ENCODE measurements around the gene ABCF3. TPM values are rescaled to one million over a fixed set of nuclear protein-coding genes. Genes with fewer than 3 reads are reported as not detected.
A peak's percentile ranks its signal among the peaks of the same experiment; 100 is the strongest.

The ABCF3 gene
- total RNA-seq, 6 experiments from 2014 or later = 53.3 to 70.9 (median 63.4) TPM

GRCh38 chr3:184234224-184234623, 48.2 kb downstream of the ABCF3 start:
- peaks cover 5% of the 10 kb centered on the region; the same call in 1 of the 2 replicates for H3K36me3 Mint-ChIP-seq (ENCODE audit: low read depth)
- no peak overlapping the region for H3K27ac Mint-ChIP-seq
- H3K27me3 Mint-ChIP-seq (ENCODE audit: insufficient read depth) = peaks cover 29% of the 10 kb centered on the region
- no peaks in the 10 kb centered on the region for H3K9me3 Mint-ChIP-seq
- no peak overlapping the region for H3K4me3 Mint-ChIP-seq
- DNase-seq = peak; percentile 91
- peaks cover 15% of the 10 kb centered on the region for H3K4me1 Mint-ChIP-seq (ENCODE audit: low read depth)
- peak; percentile 51; the same call in 1 of the 2 replicates for TF ChIP-seq CTCF (IDR thresholded peaks at IDR 0.05)

- H3K27me3 Mint-ChIP-seq (ENCODE audit: insufficient read depth) = peaks cover 29% of the 10 kb centered on the region
Measured at GRCh38 chr3:184234671-184235380, 48.8 kb downstream of the ABCF3 start.

GRCh38 chr3:184235381-184236032, 49.5 kb downstream of the ABCF3 start:
- Mint-ChIP-seq H3K9me3 (no peaks in the 10 kb centered on the region), H3K4me1 (ENCODE audit: low read depth) (peaks cover 15% of the 10 kb centered on the region), H3K4me3 (no peak overlapping the region), H3K27ac (no peak overlapping the region), H3K27me3 (ENCODE audit: insufficient read depth) (peaks cover 29% of the 10 kb centered on the region), H3K36me3 (ENCODE audit: low read depth) (peaks cover 5% of the 10 kb centered on the region; the same call in 1 of the 2 replicates)
- peak; percentile 29 for DNase-seq
- TF ChIP-seq CTCF (IDR thresholded peaks at IDR 0.05) = no peak

More at GRCh38 chr3:184234671-184235380, 48.8 kb downstream of the ABCF3 start:
- Mint-ChIP-seq H3K36me3 (ENCODE audit: low read depth) (peaks cover 5% of the 10 kb centered on the region; the same call in 1 of the 2 replicates), H3K4me1 (ENCODE audit: low read depth) (peaks cover 15% of the 10 kb centered on the region), H3K4me3 (no peak overlapping the region), H3K9me3 (no peaks in the 10 kb centered on the region), H3K27ac (no peak overlapping the region)
- no peak for DNase-seq
- no peak for TF ChIP-seq CTCF (IDR thresholded peaks at IDR 0.05)

GRCh38 chr3:184236033-184236410, 50.0 kb downstream of the ABCF3 start:
- Mint-ChIP-seq H3K4me3 (no peak overlapping the region), H3K9me3 (no peaks in the 10 kb centered on the region), H3K27me3 (ENCODE audit: insufficient read depth) (peaks cover 27% of the 10 kb centered on the region), H3K36me3 (ENCODE audit: low read depth) (peaks cover 5% of the 10 kb centered on the region; the same call in 1 of the 2 replicates), H3K27ac (no peak overlapping the region), H3K4me1 (ENCODE audit: low read depth) (peaks cover 14% of the 10 kb centered on the region)
- no peak for TF ChIP-seq CTCF (IDR thresholded peaks at IDR 0.05)
- no peak for DNase-seq

GRCh38 chr3:184236636-184237035, 50.6 kb downstream of the ABCF3 start:
- TF ChIP-seq CTCF (IDR thresholded peaks at IDR 0.05) = no peak
- no peak overlapping the region for H3K27ac Mint-ChIP-seq
- H3K4me1 Mint-ChIP-seq (ENCODE audit: low read depth) = peaks cover 8% of the 10 kb centered on the region
- peaks cover 21% of the 10 kb centered on the region for H3K27me3 Mint-ChIP-seq (ENCODE audit: insufficient read depth)
- H3K9me3 Mint-ChIP-seq = no peaks in the 10 kb centered on the region
- no peak for DNase-seq
- H3K4me3 Mint-ChIP-seq = no peak overlapping the region
- H3K36me3 Mint-ChIP-seq (ENCODE audit: low read depth) = no peaks in the 10 kb centered on the region

All from HFFc6 (cell line).